Keratinocyte (primary cell): ENCODE measurements around the gene PARD3. TPM values are rescaled to one million over a fixed set of nuclear protein-coding genes. Genes with fewer than 3 reads are reported as not detected.
A peak's percentile ranks its signal among the peaks of the same experiment; 100 is the strongest.

ENCODE experiments used
- DNase-seq: peaks from one replicate; pipeline ENCODE4 v3.0.0-alpha.2; 2011; ENCODE audit warnings: low read depth, missing footprints, low spot score
- FAIRE-seq: peaks from 2 replicates; lab custom pipeline; 2011; peaks lifted over from hg19 to GRCh38; lab: Jason Lieb, UNC
- H2AFZ ChIP-seq: 2 replicates; pipeline ENCODE4 v1.6.0; 2012; ENCODE audit warnings: low read length, control low read depth, inconsistent platforms; ENCODE audit not compliant: control insufficient read depth
- H3K27ac ChIP-seq: 2 replicates; pipeline ENCODE4 v1.5.1; 2011; ENCODE audit warnings: low read length; ENCODE audit not compliant: control insufficient read depth, insufficient read depth
- H3K27me3 ChIP-seq: 3 replicates; pipeline ENCODE4 v1.6.0; 2011; ENCODE audit warnings: low read length; ENCODE audit not compliant: control insufficient read depth, insufficient read depth; ENCODE audit errors: extremely low read depth
- H3K36me3 ChIP-seq, 2 experiments: 2 replicates in 1 of 2; 3 replicates in 1 of 2; pipeline ENCODE4 v1.5.1; 2011; ENCODE audit warnings: low read length in 2 of 2, mild to moderate bottlenecking in 1 of 2; ENCODE audit not compliant: control insufficient read depth in 2 of 2, insufficient read depth in 2 of 2; ENCODE audit errors: extremely low read depth in 1 of 2
- H3K4me1 ChIP-seq: 3 replicates; pipeline ENCODE4 v1.5.1; 2011; ENCODE audit warnings: low read length; ENCODE audit not compliant: control insufficient read depth, insufficient read depth; ENCODE audit errors: extremely low read depth
- H3K4me2 ChIP-seq: 3 replicates; pipeline ENCODE4 v1.6.0; 2011; ENCODE audit warnings: low read depth, low read length; ENCODE audit not compliant: control insufficient read depth, insufficient read depth; ENCODE audit errors: extremely low read depth
- H3K4me3 ChIP-seq, 3 experiments: fragments of 200-600 bp in 1 of 3; sonication (generic) in 1 of 3; 2 replicates in 2 of 3; 3 replicates in 1 of 3; pipeline ENCODE4 v1.5.1; 2011 to 2016; ENCODE audit warnings: low read length in 3 of 3, mild to moderate bottlenecking in 3 of 3, control low read depth in 2 of 3, inconsistent platforms in 1 of 3, low read depth in 1 of 3, mixed read lengths in 1 of 3, mixed run types in 1 of 3, moderate library complexity in 1 of 3; ENCODE audit not compliant: control insufficient read depth in 2 of 3, insufficient read depth in 2 of 3; ENCODE audit errors: extremely low read depth in 1 of 3
- H3K79me2 ChIP-seq: 2 replicates; pipeline ENCODE4 v1.6.0; 2012; ENCODE audit warnings: low read length; ENCODE audit not compliant: control insufficient read depth, insufficient read depth
- H3K9ac ChIP-seq: 3 replicates; pipeline ENCODE4 v1.6.0; 2011; ENCODE audit warnings: low read length; ENCODE audit not compliant: control insufficient read depth, insufficient read depth; ENCODE audit errors: extremely low read depth
- H3K9me1 ChIP-seq: 3 replicates; pipeline ENCODE4 v1.6.0; 2011; ENCODE audit warnings: low read length; ENCODE audit not compliant: control insufficient read depth, insufficient read depth; ENCODE audit errors: extremely low read depth
- H3K9me3 ChIP-seq: 2 replicates; pipeline ENCODE4 v1.5.1; 2012; ENCODE audit warnings: low read depth, low read length; ENCODE audit not compliant: control insufficient read depth
- H4K20me1 ChIP-seq: 3 replicates; pipeline ENCODE4 v1.6.0; 2011; ENCODE audit warnings: low read length; ENCODE audit not compliant: control insufficient read depth, insufficient read depth; ENCODE audit errors: extremely low read depth
- CTCF ChIP-seq, 3 experiments: IDR thresholded peaks in 1 of 3; conservative IDR thresholded peaks in 1 of 3; optimal IDR thresholded peaks in 1 of 3; 2 replicates in 2 of 3; 3 replicates in 1 of 3; pipeline versions ENCODE3 to v1.5.1; 2011; ENCODE audit warnings: low read length in 3 of 3, mild to moderate bottlenecking in 3 of 3, moderate library complexity in 2 of 3, control low read depth in 1 of 3, inconsistent platforms in 1 of 3; ENCODE audit not compliant: insufficient read depth in 2 of 3; ENCODE audit errors: extremely low read depth in 1 of 3
- EZH2 ChIP-seq: IDR thresholded peaks from one replicate; pipeline ENCODE4 v1.6.1; 2012; ENCODE audit warnings: inconsistent platforms, mild to moderate bottlenecking, low read length, moderate library complexity
- dilution Hi-C: fragments of 300-500 bp; cut with MboI; formaldehyde crosslinking; loops from one replicate; pipeline ENCODE4 v1.7.0; 2020; ENCODE audit warnings: low sequenced_read_pairs; ENCODE audit not compliant: extremely low pct_ligation_motif_present
- polyA plus RNA-seq, 5 experiments: library from polyadenylated mRNA; depleted of rRNA in 3 of 5; stranded (reverse) in 3 of 5; stranded (forward) in 1 of 5; unstranded in 1 of 5; fragments of >200 nt; gene quantifications; 1 replicate in 1 of 5; 2 replicates in 3 of 5; 3 replicates in 1 of 5; pipeline versions ENCODE4 v1.2.1 to v1.2.3, GENCODE V29; 2011 to 2012; ENCODE audit warnings: missing spikeins in 2 of 5, low read depth in 1 of 5, low replicate concordance in 1 of 5

Gene PARD3
- polyA plus RNA-seq, 1 donor (not counting 4 experiments of a cell fraction or from before 2014, with no cell fraction given) = 46.4 TPM

- TF ChIP-seq CTCF (optimal IDR thresholded peaks at IDR 0.05 in 1 of 3, IDR thresholded peaks at IDR 0.05 in 1 of 3, conservative IDR thresholded peaks at IDR 0.05 in 1 of 3; ENCODE audit: extremely low read depth in 1 of 3, insufficient read depth in 2 of 3, low read length in 3 of 3) (no peak), EZH2 (no peak)
- Histone ChIP-seq H3K4me3 (no peak overlapping the region), H3K9me3 (no peaks in the 10 kb centered on the region), H3K36me3 (no peaks in the 10 kb centered on the region), H3K79me2 (no peaks in the 10 kb centered on the region), H3K4me1 (peaks cover 18% of the 10 kb centered on the region), H4K20me1 (no peaks in the 10 kb centered on the region), H3K4me2 (no peak overlapping the region), H3K27ac (no peak overlapping the region), H2AFZ (no peak overlapping the region), H3K9ac (no peak overlapping the region), H3K9me1 (no peaks in the 10 kb centered on the region), H3K27me3 (no peaks in the 10 kb centered on the region)
- no peak for FAIRE-seq
- no peak for DNase-seq
- dilution Hi-C loops = no loop called here
These were observed 564.4 kb downstream of the PARD3 start for GRCh38 chr10:34250722-34251121.

- FAIRE-seq (peak; percentile 32), DNase-seq (no peak)
- no peak for TF ChIP-seq EZH2
- peak; percentile 3 to 65 (median 14) for TF ChIP-seq CTCF (optimal IDR thresholded peaks at IDR 0.05 in 1 of 3, IDR thresholded peaks at IDR 0.05 in 1 of 3, conservative IDR thresholded peaks at IDR 0.05 in 1 of 3; ENCODE audit: extremely low read depth in 1 of 3, insufficient read depth in 2 of 3, low read length in 3 of 3)
- Histone ChIP-seq H3K4me1 (peaks cover 8% of the 10 kb centered on the region), H3K9me3 (no peaks in the 10 kb centered on the region), H3K9me1 (no peaks in the 10 kb centered on the region), H3K36me3 (no peaks in the 10 kb centered on the region), H4K20me1 (no peaks in the 10 kb centered on the region), H3K4me3 (no peak overlapping the region), H3K9ac (no peak overlapping the region), H3K79me2 (no peaks in the 10 kb centered on the region), H3K4me2 (no peak overlapping the region), H3K27me3 (no peaks in the 10 kb centered on the region), H3K27ac (no peak overlapping the region), H2AFZ (no peak overlapping the region)
- dilution Hi-C loops = no loop called here
These were observed 565.5 kb downstream of the PARD3 start for GRCh38 chr10:34249634-34250033.
